NCI-H2227 treated with DMSO at 0.1 percent for 48 hours (cell line): ENCODE data around the gene CYP11A1.
"Not testable (repeated sequence)": the region's sequence is repeated elsewhere in the genome, so short reads cannot be mapped to it uniquely, and the experiment has no call there.

Experiments
- DNase-seq: peaks from one replicate; lab custom pipeline; 2025; lab: John Stamatoyannopoulos, UW

CYP11A1 gene

GRCh38 chr15:74400915-74401757, 33.7 kb upstream of the CYP11A1 start:
- DNase-seq, result no peak

GRCh38 chr15:74400313-74400860, 32.9 kb upstream of the CYP11A1 start:
- DNase-seq, result no peak

GRCh38 chr15:74399511-74400312, 32.3 kb upstream of the CYP11A1 start:
- DNase-seq, result no peak

GRCh38 chr15:74399100-74399499, 31.7 kb upstream of the CYP11A1 start:
- no peak for DNase-seq

DNA sequence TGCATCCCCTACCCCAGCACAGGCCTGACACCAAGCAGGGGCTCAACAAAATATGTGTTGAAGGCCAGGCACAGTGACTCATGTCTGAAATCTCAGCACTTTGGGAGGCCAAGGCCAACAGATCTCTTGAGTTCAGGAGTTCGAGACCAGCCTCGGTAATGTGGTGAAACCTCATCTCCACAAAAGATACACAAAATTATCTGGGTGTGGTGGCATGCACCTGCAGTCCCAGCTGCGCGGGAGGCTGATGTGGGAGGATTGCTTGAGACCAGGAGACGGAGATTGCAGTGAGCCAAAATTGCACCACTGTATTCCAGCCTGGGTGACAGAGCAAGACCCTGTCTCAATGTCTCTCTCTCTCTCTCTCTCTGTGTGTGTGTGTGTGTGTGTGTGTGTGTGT, 30.7 kb upstream of the CYP11A1 start:
- no peak for DNase-seq

GRCh38 chr15:74397239-74398068, 30.0 kb upstream of the CYP11A1 start:
- DNase-seq, result no peak

DNA sequence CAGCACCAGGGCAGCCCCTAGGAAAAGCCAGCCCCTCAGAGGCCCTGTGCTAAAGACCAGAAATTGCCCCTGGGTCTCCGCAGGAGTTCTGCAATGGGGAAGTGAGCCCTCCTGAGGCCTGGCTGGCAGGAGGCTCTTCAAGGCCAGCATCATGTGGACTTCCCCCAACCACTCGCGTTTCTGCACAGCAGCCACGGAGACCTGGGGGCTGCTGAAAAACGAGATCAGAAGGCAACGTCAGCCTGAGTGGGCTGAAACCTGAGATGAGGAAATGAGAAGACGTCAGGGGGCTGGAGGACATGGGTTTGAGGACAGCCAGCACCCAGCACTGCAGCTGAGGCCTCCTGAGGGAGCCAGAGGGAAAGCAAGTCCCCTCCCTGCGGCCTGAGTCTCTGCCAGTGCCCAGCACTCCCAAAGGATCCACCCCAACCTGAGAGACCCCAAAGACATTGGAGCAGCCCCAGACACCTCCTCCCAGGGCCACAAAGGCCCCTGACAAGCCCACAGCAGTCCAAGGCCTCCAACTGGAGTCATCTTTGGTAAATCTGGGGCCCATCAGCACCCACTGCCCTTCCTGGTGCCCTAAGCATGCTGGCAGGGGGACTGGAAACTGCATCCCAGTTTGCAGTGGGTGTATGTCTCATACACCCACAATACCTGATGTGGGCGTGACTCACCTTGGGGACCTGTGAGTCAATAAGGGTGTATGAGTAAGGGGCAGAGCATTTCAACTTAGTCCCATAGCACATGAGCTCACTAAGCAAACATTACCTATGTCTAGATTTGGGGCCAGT, 29.2 kb upstream of the CYP11A1 start:
- DNase-seq, result no peak

- no peak for DNase-seq
Measured at GRCh38 chr15:74396146-74396438, 28.6 kb upstream of the CYP11A1 start.

DNA sequence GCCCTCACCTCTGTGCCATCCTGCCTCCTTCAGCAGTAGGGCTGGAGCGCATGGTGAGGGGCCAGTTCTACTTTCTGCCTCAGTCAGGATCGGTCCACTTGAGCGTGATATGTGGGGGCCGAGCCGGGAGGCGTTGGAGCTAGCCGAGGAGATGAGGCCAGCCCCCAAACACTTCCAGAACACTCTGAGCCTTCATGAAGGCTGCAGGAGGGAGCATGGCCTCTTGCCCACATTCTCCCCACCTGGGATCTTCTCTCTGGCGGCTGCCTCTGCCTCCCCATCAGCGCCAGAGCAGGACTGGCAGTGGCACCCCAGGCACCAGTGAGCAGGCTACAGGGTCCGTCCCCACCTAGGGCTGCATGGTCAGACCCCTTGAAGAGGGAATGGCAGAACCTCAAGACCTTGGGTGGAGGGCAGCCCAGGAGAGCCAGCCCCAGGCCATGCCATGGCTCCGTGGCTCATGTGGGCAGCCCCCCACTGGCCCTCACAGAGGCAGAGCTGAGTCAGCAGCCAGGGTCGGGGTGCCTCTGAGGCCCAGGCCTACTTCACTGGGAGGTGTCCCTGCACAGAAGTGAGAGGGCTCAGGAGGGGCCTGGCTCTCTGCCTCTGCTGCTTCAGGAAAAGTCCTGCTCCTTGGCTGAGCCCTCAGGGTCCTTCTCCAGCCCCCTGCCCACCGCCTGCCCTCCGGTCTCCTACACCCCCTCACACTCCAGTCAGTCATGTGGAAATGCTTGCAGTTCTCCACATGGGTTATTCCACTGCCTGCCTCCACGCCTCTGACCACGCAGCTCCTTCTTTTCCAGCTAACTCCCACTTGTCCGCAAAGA, 28.1 kb upstream of the CYP11A1 start:
- no peak for DNase-seq

DNA sequence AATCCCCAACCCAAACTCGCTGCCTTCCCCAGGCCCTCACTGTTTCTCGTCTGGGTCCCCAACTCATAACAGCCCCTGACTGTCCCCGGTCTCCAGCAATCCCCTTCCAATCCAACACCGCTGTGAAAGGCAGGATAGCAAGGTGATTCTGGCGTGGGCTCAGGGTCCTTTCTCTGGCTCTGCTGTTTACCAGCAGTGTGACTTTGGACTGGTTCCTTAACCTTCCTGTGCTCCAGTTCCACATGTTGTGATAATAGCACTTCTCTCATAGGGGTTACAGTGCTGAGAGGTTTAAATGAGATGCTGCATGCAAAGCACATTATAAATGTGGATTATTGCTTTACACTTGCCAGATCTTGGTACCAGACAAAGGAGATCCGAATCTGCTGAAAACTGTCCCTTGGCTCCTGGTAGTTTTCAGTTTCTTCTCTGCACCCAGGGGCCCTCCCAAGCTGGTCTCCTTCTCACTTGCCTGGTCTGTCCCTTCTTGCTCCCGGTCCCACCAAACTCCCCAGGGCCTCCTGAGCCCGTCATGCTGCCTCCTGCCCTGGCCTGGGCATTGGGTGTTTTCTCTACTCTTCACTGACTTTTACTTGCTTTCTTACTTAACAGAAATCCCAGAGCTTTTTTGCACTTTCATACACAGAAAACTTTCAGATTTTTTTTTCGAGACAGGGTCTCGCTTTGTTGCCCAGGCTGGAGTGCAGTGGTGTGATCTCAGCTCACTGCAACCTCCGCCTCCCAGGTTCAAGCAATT, 26.8 kb upstream of the CYP11A1 start:
- no peak for DNase-seq

DNA sequence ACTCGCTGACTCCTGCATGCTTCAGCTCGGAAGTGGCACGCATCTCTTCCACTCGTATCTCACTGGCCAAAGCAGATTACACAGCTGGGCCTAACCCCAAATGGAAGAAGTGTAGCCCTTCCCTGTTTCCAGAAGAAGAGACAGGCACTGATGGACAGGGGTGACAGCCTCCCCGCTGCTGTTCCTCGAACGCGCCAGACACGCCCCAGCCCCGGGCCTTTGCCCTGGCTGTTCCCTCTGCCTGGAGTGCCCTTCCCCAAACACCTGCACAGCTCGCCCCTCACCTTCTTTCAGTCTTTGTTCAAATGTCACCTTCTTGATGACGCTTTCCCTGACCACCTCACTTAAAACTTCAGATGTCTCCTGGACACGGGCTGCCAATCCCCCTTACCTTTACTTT, 26.0 kb upstream of the CYP11A1 start:
- DNase-seq, result no peak

DNA sequence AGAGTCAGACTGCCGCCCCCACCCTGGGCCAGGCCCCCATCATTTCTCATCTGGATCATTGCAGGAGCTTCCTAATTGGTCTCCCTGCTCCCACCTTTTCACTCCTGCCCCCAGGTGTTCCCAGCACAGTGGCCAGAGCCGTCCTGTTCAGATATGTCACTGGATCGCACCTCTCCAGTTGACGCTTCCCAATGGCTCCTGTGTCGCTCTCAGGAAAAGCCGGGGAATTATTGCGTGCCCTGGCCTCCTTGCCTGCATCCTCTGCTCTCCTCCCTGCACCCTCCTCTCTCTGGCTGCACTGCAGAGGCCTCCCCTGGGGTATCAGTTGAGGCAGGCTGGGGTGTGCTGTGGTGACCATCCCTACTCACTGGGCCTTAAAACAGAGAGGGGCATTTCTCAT, 25.5 kb upstream of the CYP11A1 start:
- DNase-seq, result no peak

DNA sequence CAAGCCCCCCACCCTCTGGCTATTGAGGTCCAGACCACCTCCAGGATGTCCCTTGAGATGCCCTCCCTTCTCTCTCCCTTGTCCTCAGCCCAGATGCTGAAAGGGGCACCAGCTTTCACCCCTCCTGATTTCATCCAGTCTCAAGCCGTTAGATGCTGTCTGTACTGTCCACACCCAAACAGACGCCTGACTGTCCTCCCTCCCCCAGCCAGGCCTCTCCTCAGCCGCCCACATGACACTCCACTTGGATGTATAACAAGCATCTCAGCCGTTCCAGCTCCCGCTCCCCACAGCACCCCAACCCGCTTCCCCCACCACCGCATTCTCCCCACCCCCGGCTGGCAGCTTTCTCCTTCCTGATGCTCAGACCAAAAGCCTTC, 25.0 kb upstream of the CYP11A1 start:
- no peak for DNase-seq

DNA sequence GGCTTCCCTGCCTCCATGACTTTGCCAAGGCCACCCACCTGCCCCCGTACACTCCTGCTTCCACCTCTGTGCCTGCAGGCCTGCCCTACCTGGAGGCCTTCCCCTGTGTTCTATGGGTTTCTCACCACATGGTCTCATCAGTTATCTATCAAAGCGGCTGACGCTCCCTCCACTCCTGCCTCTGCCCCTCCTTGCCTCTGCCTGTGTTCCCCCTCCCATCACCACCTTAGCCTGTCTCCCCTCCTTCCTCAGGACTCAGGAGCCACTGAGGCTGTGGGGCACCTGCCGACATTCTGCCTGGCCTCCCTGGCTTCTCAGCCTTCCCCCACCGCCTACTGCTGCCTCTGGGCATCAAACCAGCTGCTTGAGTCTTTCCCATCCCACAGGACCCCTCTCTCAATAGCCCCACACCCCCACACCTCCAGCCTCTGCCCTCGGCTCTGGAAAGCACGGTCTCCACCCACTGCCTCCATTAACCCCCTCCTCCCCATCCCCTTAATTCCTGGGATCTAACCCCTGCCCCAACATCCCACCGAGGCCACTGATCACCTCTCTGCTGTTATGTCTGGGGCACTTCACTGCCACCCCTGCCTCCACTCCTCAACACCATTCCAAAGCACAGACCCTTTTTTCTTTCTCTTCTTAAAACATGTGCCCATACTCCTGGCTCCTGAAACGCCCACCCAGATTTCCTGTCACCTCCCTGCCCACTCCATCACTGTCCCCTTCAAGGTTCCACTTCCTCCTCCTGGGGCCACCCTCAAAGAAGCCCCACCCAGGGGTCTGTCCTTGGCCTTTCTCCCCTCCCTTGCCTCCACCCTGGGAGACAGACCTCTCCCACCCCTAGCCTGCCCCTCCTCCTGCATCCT, 24.4 kb upstream of the CYP11A1 start:
- DNase-seq, result no peak

GRCh38 chr15:74390647-74391288, 23.3 kb upstream of the CYP11A1 start:
- no peak for DNase-seq

GRCh38 chr15:74390049-74390646, 22.7 kb upstream of the CYP11A1 start:
- DNase-seq, result not testable (repeated sequence)

DNA sequence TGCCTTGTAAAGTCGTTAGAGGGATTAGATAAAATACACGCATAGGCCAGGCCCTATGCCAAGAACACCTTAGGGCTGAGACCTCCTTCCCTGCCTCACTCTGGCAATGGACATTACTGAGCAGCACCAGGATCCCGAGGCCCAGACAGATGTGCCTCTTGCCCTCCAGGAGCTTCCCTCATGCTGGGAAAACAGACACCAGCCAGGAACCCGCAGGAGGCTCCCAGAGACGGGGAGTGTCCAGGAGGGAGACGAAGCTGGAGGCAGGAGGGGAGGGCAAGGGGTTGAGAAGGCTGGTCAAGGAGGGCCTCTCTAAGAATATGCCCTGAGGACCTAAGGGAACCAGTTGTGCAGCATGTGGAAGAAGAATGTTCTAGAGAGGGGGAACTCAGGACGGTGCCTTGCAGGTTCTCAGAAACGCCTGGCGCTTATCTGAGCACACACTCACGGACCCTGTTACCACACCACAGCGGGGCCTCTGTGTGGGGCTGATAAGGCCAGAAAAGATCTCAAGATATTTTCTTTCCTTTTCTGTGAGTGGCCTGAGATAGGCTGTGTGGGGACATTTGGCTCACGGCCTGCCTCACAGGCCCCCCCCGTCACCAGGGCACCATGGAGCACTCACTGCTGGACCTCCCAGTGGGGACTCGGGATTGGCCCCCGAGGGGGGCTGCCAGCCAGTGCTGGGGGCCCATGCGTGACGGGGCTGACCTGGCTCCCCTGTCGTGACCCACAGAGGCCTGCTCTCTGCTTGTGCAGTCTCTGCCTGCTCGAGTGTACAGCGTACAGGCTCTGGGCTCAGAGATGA, 22.0 kb upstream of the CYP11A1 start:
- no peak for DNase-seq
